A549 (cell line): Measurements from ENCODE around the gene LPO. TPM values are rescaled to one million over a fixed set of nuclear protein-coding genes. Genes with fewer than 3 reads are reported as not detected.

Source experiments
- ATAC-seq, 2 experiments: fragments of 200-7000 bp in 1 of 2; fragments of >200 bp in 1 of 2; cut with Nextera tagmentation in 1 of 2; cut with Tn5 transposase in 1 of 2; 3 replicates each; pipeline versions ENCODE4 v1.8.0 to v1.9.1; 2018 to 2020; ENCODE audit warnings: mild to moderate bottlenecking in 1 of 2, moderate library complexity in 1 of 2
- CTCF ChIA-PET: fragments of 300-600 bp; sonication (Branson Sonifier 250); formaldehyde crosslinking; extraction: SDS; loops from one replicate; lab custom pipeline; 2021; ENCODE audit warnings: antibody characterized with exemption, inconsistent platforms; lab: Yijun Ruan, JAX
- POLR2A ChIA-PET: fragments of 350-600 bp; formaldehyde crosslinking; extraction: SDS; loops from one replicate; lab custom pipeline; 2021; ENCODE audit warnings: antibody characterized with exemption, inconsistent platforms; lab: Yijun Ruan, JAX
- DNase-seq, 2 experiments: peaks; one replicate each; pipeline versions ENCODE4 v3.0.0 to v3.0.0-alpha.2; 2011 to 2016; ENCODE audit warnings: low read depth in 1 of 2, low spot score in 1 of 2
- FAIRE-seq: peaks from 2 replicates; lab custom pipeline; 2011; peaks lifted over from hg19 to GRCh38; lab: Jason Lieb, UNC
- H3K27ac ChIP-seq, 2 experiments: fragments of >200 bp; sonication (Bioruptor Twin); formaldehyde crosslinking; 3 replicates each; pipeline ENCODE4 v1.5.1; 2016 to 2017
- H3K4me1 ChIP-seq: fragments of >200 bp; sonication (Bioruptor Twin); formaldehyde crosslinking; 3 replicates; pipeline ENCODE4 v1.6.1; 2016
- H3K4me2 ChIP-seq: fragments of >200 bp; sonication (Bioruptor Twin); formaldehyde crosslinking; 3 replicates; pipeline ENCODE4 v1.6.1; 2016
- H3K4me3 ChIP-seq: fragments of >200 bp; sonication (Bioruptor Twin); formaldehyde crosslinking; 3 replicates; pipeline ENCODE4 v1.5.1; 2016
- H3K9me3 ChIP-seq: fragments of >200 bp; sonication (Bioruptor Twin); formaldehyde crosslinking; 3 replicates; pipeline ENCODE4 v1.6.1; 2016
- GATA3 ChIP-seq: IDR thresholded peaks from 2 replicates; pipeline ENCODE4 v1.6.1; 2012; ENCODE audit warnings: borderline replicate concordance
- HOXB13 ChIP-seq: fragments of 250-450 bp; sonication (Bioruptor Pico); IDR thresholded peaks from 2 replicates; pipeline ENCODE4 v1.5.0; 2020; ENCODE audit warnings: low read depth, mild to moderate bottlenecking, moderate library complexity
- KDM5A ChIP-seq: fragments of 200-600 bp; sonication (generic); IDR thresholded peaks from 2 replicates; pipeline ENCODE4 v1.6.1; 2016; ENCODE audit warnings: antibody characterized with exemption, mild to moderate bottlenecking
- POLR2AphosphoS2 ChIP-seq: conservative IDR thresholded peaks from 2 replicates; pipeline ENCODE4 v1.6.1; 2012; ENCODE audit warnings: low read length, improper control_type of control experiment, inconsistent platforms
- RAD21 ChIP-seq, 2 experiments: fragments of >200 bp in 1 of 2; sonication (Bioruptor Twin) in 1 of 2; formaldehyde crosslinking in 1 of 2; IDR thresholded peaks in 1 of 2; conservative IDR thresholded peaks in 1 of 2; 2 replicates in 1 of 2; 3 replicates in 1 of 2; pipeline ENCODE4 v1.6.1; 2012 to 2018; ENCODE audit warnings: inconsistent platforms in 1 of 2
- RARB ChIP-seq: fragments of 250-450 bp; sonication (Bioruptor Pico); IDR thresholded peaks from 2 replicates; pipeline ENCODE4 v1.8.0; 2021; ENCODE audit warnings: mild to moderate bottlenecking, moderate library complexity
- SMC3 ChIP-seq: fragments of >200 bp; sonication (Bioruptor Twin); formaldehyde crosslinking; IDR thresholded peaks from 3 replicates; pipeline ENCODE4 v1.6.1; 2018; ENCODE audit warnings: inconsistent platforms
- WGBS: methylation state at CpG from one replicate; pipeline ENCODE4 v1.1.6; 2017; ENCODE audit errors: missing lambda C conversion rate; 5-methylcytosine and 5-hydroxymethylcytosine counted together
- polyA plus RNA-seq, 4 experiments: library from polyadenylated mRNA; depleted of rRNA in 3 of 4; stranded (reverse); fragments of >200 nt; fragmentation: RNase III in 1 of 4; extraction: RNeasy Plus Mini Kit Qiagen cat#74134 plus additional on column Dnase treatment in 1 of 4; gene quantifications; 2 replicates in 3 of 4; 3 replicates in 1 of 4; pipeline ENCODE4 v1.2.3, GENCODE V29; 2011 to 2017
- TF ChIP-seq, protein P1 (sequence below): IDR thresholded peaks from 2 replicates; pipeline ENCODE4 v1.6.1; 2012; ENCODE audit warnings: low read depth, borderline replicate concordance
- TF ChIP-seq, protein P2 (sequence below): fragments of >200 bp; sonication (Bioruptor Twin); formaldehyde crosslinking; IDR thresholded peaks from 3 replicates; pipeline ENCODE4 v1.5.1; 2016
- TF ChIP-seq, protein P3 (sequence below): IDR thresholded peaks from 2 replicates; pipeline ENCODE4 v1.6.1; 2012

The LPO gene
- polyA plus RNA-seq, 2 of the 4 experiments (the other 2 are of a cell fraction) = not detected

DNA sequence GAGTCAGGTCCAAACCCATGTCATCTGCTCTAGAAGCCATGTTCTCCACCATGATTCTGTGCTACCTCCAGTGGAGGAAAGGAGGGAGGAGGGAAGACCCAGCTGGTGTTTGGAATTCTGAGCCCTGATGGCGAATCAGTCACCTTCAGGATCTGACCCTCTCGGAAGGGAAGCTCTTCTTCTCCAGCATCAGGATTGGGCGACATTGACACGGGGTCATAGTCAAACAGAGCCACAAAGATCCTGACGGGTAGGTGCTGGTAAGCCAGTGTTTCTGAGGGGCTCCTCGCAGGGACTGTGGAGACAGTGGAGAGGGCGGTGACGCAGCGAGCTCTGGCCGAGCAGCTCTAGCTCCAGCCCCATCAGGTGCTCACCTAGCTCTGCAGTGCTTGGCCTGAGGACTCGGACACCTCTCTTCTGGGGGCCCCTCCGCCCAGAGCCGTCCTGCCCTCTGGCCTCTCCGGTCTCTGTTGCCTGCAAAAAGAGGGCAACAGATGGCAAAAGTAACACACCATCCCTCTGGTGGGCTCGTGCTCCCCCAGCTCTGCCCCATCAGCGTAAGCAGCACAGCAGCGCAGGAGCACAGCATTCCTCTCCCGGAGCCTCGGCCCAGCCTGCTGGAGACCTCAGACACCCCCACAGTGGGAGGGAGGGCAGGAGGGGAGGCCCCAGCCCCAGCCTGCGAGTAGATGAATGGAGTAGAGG lies 69.2 kb downstream of the LPO start:
- Histone ChIP-seq H3K9me3 (no peaks in the 10 kb centered on the region), H3K4me3 (no peak overlapping the region), H3K27ac (no peak overlapping the region), H3K4me1 (no peaks in the 10 kb centered on the region), H3K4me2 (no peak overlapping the region)
- no peak for TF ChIP-seq SMC3
- no peak for TF ChIP-seq GATA3
- TF ChIP-seq, protein P1, sequence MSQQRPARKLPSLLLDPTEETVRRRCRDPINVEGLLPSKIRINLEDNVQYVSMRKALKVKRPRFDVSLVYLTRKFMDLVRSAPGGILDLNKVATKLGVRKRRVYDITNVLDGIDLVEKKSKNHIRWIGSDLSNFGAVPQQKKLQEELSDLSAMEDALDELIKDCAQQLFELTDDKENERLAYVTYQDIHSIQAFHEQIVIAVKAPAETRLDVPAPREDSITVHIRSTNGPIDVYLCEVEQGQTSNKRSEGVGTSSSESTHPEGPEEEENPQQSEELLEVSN = no peak
- no peak for TF ChIP-seq RARB
- TF ChIP-seq HOXB13 = no peak
- no peak for ATAC-seq
- no peak for DNase-seq
- 57% methylated on average over 20 of the region's 20 CpGs for WGBS
- POLR2A ChIA-PET = interaction anchor here (1.0 kb wide), 1 partner anchor 45 kb away, joined by 4 read pairs; the partner anchor contains the start of gene SUPT4H1
- CTCF ChIA-PET = interaction anchor here (1.0 to 19.5 kb wide), 12 partner anchors 10 to 142 kb away, joined by 3 to 315 read pairs (median 6); partner anchors contain the start of gene RNF43
- no peak for FAIRE-seq

DNA sequence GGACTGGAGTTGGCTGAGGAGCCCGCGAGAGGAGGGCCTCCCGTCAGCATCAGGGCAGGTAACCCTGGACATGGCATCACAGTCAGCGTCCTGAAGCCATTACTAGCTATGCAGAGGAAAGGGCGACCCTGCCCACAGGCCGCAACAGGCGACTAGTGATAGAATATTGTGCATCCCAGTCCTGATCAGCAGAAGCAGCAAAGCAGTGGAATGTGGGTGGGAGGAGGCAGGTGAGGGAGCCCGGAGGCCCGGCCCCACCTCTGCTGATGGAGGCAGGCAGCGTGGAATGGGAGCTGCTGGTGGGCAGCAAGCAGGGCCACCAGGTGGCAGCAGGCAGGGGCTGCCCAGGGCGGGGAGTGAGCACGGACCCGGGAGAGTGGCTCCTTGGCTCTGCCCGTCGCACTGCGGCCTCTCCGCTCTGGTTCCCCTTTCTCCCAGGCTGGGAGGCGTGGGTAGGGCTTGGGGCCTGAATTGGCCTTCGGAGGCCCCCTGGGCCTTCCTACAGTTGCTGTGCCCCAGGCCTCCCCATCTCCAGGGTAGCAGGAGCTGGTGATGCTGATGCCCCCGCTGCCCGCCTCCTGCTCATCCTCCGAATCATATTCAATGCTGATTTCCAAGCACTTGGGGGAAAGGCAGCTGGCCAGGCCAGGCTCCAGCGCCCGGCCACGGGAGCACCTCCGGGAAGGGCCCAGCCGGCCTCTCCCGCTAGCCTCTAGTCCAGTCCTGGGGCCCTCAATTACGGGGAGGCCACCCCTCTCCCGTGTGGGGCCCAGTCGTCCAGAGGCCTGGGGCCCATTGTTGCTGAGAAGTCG lies 70.0 kb downstream of the LPO start:
- Histone ChIP-seq H3K27ac (no peak overlapping the region), H3K4me1 (no peaks in the 10 kb centered on the region), H3K4me2 (no peak overlapping the region), H3K4me3 (no peak overlapping the region), H3K9me3 (no peaks in the 10 kb centered on the region)
- peak; percentile 36 to 83; a peak in 4 of 6 replicates for ATAC-seq
- no peak for FAIRE-seq
- DNase-seq = peak; percentile 35 to 46
- CTCF ChIA-PET = interaction anchor here (0.9 to 19.5 kb wide), 13 partner anchors 9 to 141 kb away, joined by 3 to 315 read pairs (median 5); partner anchors contain the start of genes RNF43 and SUPT4H1
- POLR2A ChIA-PET = interaction anchor here (1.0 kb wide), 1 partner anchor 44 kb away, joined by 4 read pairs; the partner anchor contains the start of gene SUPT4H1
- 57% methylated on average over 31 of the region's 32 CpGs for WGBS
- TF ChIP-seq POLR2AphosphoS2 (no peak), SMC3 (peak; percentile 51; the same call in 2 of the 3 replicates), RARB (no peak), RAD21 (conservative IDR thresholded peaks at IDR 0.05 in 1 of 2, IDR thresholded peaks at IDR 0.05 in 1 of 2) (peak; percentile 32 to 33; a peak in 2 of 5 replicates), KDM5A (no peak)
- TF ChIP-seq, protein P2, sequence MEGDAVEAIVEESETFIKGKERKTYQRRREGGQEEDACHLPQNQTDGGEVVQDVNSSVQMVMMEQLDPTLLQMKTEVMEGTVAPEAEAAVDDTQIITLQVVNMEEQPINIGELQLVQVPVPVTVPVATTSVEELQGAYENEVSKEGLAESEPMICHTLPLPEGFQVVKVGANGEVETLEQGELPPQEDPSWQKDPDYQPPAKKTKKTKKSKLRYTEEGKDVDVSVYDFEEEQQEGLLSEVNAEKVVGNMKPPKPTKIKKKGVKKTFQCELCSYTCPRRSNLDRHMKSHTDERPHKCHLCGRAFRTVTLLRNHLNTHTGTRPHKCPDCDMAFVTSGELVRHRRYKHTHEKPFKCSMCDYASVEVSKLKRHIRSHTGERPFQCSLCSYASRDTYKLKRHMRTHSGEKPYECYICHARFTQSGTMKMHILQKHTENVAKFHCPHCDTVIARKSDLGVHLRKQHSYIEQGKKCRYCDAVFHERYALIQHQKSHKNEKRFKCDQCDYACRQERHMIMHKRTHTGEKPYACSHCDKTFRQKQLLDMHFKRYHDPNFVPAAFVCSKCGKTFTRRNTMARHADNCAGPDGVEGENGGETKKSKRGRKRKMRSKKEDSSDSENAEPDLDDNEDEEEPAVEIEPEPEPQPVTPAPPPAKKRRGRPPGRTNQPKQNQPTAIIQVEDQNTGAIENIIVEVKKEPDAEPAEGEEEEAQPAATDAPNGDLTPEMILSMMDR = peak; percentile 39
- TF ChIP-seq, protein P3, sequence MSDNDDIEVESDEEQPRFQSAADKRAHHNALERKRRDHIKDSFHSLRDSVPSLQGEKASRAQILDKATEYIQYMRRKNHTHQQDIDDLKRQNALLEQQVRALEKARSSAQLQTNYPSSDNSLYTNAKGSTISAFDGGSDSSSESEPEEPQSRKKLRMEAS = no peak

DNA sequence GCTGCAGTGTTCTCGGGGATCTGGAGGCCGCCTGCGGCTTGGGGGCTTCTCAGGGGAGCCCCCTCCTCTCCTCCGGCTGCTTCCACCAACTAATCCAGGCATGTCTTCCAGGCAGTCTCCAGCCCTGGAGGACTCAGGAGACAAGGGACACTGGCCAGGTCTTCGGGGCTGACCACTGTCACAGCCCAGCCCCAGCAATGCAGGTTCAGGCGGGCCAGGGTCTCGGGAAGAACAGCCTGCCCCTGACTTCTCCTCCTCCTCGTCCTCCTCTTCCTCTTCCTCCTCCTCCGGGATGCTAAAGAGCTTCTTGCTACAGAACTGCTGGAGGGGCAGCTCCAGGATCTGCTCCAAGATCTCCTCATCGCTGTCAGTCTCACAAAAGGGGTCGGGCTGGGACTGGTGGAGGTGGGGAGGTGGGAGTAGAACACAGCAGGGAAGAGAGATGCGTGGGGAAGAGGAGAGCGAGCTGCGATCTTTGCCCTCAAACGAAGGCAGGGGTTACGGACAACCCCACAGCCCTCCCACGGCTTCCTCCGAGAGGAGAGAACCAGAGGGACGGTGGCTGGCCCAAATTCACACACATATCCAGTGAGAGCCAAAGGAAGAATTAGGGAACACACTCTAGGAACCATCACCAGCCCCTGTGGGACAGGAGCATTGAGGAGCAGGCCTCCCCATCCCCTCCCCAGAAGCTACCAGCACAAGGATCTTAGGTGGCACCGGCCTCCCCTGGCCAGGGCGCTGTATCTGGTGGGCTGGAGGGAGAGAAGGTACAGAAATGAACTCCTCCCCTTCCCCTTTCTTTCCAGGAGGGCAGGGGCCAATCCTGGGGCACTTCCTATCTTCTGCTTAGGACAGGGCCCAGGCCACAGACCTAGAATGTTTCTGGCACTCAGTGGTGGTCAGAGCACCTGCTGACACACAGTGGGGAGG lies 70.9 kb downstream of the LPO start:
- TF ChIP-seq, protein P2 = no peak
- DNase-seq (no peak), ATAC-seq (no peak), FAIRE-seq (no peak)
- CTCF ChIA-PET = interaction anchor here (0.9 to 19.5 kb wide), 8 partner anchors 8 to 140 kb away, joined by 3 to 315 read pairs (median 5); partner anchors contain the start of genes RNF43 and SUPT4H1
- Histone ChIP-seq H3K27ac (no peak overlapping the region), H3K4me2 (no peak overlapping the region), H3K4me3 (no peak overlapping the region), H3K9me3 (no peaks in the 10 kb centered on the region), H3K4me1 (no peaks in the 10 kb centered on the region)
- WGBS = 65% methylated on average over 20 of the region's 21 CpGs
- POLR2A ChIA-PET = no interaction called here
